OCI-LY1 (cell line): Measurements from ENCODE around the gene SOWAHD.

Source experiments
- H2AFZ ChIP-seq: fragments of 200-600 bp; sonication (generic), shearing (Covaris generic); 2 replicates; pipeline ENCODE4 v1.6.0; 2014; ENCODE audit warnings: antibody characterized with exemption, mild to moderate bottlenecking, low read length
- H3F3A ChIP-seq: fragments of 200-600 bp; sonication (generic), shearing (Covaris generic); 2 replicates; pipeline ENCODE4 v1.6.0; 2014; ENCODE audit warnings: mild to moderate bottlenecking, antibody characterized with exemption, low read length, moderate library complexity; ENCODE audit not compliant: insufficient read depth
- H3K27ac ChIP-seq: fragments of 200-600 bp; sonication (generic); 2 replicates; pipeline ENCODE4 v1.5.1; 2014; ENCODE audit warnings: low read length, mixed run types, mild to moderate bottlenecking, low read depth; ENCODE audit not compliant: poor library complexity, severe bottlenecking
- H3K27me3 ChIP-seq: fragments of 200-600 bp; sonication (generic); 2 replicates; pipeline ENCODE4 v1.6.0; 2014; ENCODE audit warnings: antibody characterized with exemption, mild to moderate bottlenecking, low read length, moderate library complexity; ENCODE audit not compliant: insufficient read depth
- H3K36me3 ChIP-seq: fragments of 200-600 bp; sonication (generic); 2 replicates; pipeline ENCODE4 v1.6.1; 2014; ENCODE audit warnings: mild to moderate bottlenecking, antibody characterized with exemption, low read length, moderate library complexity, mixed read lengths; ENCODE audit not compliant: insufficient read depth
- H3K4me1 ChIP-seq: fragments of 200-600 bp; sonication (generic); 2 replicates; pipeline ENCODE4 v1.5.1; 2014; ENCODE audit warnings: mild to moderate bottlenecking, low read length, moderate library complexity; ENCODE audit not compliant: insufficient read depth, severe bottlenecking
- H3K4me2 ChIP-seq: fragments of 200-600 bp; sonication (generic), shearing (Covaris generic); 2 replicates; pipeline ENCODE4 v1.6.1; 2014; ENCODE audit warnings: low read length
- H3K4me3 ChIP-seq: fragments of 200-600 bp; sonication (generic); 2 replicates; pipeline ENCODE4 v1.5.1; 2014; ENCODE audit warnings: low read length, low read depth, mild to moderate bottlenecking, mixed read lengths; ENCODE audit not compliant: poor library complexity, severe bottlenecking
- H3K79me2 ChIP-seq: fragments of 200-600 bp; shearing (Covaris generic); 2 replicates; pipeline ENCODE4 v1.6.1; 2016; ENCODE audit warnings: mixed run types, low read length, mixed read lengths; ENCODE audit not compliant: insufficient read depth
- H3K9ac ChIP-seq: fragments of 200-600 bp; sonication (generic), shearing (Covaris generic); 2 replicates; pipeline ENCODE4 v1.6.1; 2014; ENCODE audit warnings: mild to moderate bottlenecking, low read length, mixed read lengths
- H3K9me2 ChIP-seq: fragments of 200-600 bp; sonication (generic), shearing (Covaris generic); 2 replicates; pipeline ENCODE4 v1.6.1; 2014; ENCODE audit warnings: low read depth, mild to moderate bottlenecking, low read length, mixed read lengths
- H3K9me3 ChIP-seq: fragments of 200-600 bp; shearing (Covaris generic); 2 replicates; pipeline ENCODE4 v1.6.1; 2014; ENCODE audit warnings: low read length, mixed read lengths
- H4K20me1 ChIP-seq: fragments of 200-600 bp; sonication (generic), shearing (Covaris generic); 2 replicates; pipeline ENCODE4 v1.6.0; 2016; ENCODE audit warnings: mild to moderate bottlenecking, low read length; ENCODE audit not compliant: insufficient read depth
- EZH2 ChIP-seq: fragments of 200-600 bp; sonication (generic), shearing (Covaris generic); IDR thresholded peaks from 2 replicates; pipeline ENCODE4 v1.8.0; 2017; ENCODE audit warnings: borderline replicate concordance, mixed run types, mild to moderate bottlenecking, antibody characterized with exemption, low read length, moderate library complexity, mixed read lengths
- TF ChIP-seq, protein P1 (sequence below): fragments of 200-600 bp; sonication (generic), shearing (Covaris generic); IDR thresholded peaks from 2 replicates; pipeline ENCODE4 v1.5.1; 2017; ENCODE audit warnings: mild to moderate bottlenecking, antibody characterized with exemption, low read length, moderate library complexity, mixed read lengths

The SOWAHD gene

DNA sequence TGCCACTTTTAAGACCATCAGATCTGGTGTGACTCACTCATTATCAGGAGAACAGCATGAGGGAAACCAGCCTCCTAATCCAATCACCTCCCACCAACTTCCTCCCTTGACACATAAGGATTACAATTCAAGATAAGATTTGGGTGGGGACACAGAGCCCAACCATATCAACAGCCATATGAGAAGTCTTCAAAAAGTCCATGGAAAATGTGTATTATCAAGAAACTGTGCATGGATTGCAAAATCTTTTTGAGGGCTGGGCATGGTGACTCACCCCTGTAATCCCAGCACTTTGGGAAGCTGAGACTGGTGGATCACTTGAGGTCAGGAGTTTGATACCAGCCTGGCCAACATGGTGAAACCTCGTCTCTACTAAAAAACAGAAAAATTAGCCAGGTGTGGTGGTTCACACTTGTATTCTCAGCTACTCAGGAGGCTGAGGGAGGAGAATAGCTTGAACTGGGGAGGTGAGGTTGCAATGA lies 50.8 kb downstream of the SOWAHD start:
- Histone ChIP-seq H3K79me2 (no peaks in the 10 kb centered on the region), H3F3A (no peaks in the 10 kb centered on the region), H3K4me2 (no peak overlapping the region), H3K27ac (no peak overlapping the region), H3K36me3 (no peaks in the 10 kb centered on the region), H3K9ac (no peak overlapping the region), H3K4me1 (no peaks in the 10 kb centered on the region), H3K9me3 (no peaks in the 10 kb centered on the region), H2AFZ (no peak overlapping the region), H3K4me3 (no peak overlapping the region), H3K9me2 (no peaks in the 10 kb centered on the region), H4K20me1 (no peaks in the 10 kb centered on the region), H3K27me3 (no peaks in the 10 kb centered on the region)
- TF ChIP-seq, protein P1, sequence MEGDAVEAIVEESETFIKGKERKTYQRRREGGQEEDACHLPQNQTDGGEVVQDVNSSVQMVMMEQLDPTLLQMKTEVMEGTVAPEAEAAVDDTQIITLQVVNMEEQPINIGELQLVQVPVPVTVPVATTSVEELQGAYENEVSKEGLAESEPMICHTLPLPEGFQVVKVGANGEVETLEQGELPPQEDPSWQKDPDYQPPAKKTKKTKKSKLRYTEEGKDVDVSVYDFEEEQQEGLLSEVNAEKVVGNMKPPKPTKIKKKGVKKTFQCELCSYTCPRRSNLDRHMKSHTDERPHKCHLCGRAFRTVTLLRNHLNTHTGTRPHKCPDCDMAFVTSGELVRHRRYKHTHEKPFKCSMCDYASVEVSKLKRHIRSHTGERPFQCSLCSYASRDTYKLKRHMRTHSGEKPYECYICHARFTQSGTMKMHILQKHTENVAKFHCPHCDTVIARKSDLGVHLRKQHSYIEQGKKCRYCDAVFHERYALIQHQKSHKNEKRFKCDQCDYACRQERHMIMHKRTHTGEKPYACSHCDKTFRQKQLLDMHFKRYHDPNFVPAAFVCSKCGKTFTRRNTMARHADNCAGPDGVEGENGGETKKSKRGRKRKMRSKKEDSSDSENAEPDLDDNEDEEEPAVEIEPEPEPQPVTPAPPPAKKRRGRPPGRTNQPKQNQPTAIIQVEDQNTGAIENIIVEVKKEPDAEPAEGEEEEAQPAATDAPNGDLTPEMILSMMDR: no peak
- no peak for TF ChIP-seq EZH2
